H1 (cell line): Measurements from ENCODE around the gene SLC5A2. TPM values are rescaled to one million over a fixed set of nuclear protein-coding genes. Genes with fewer than 3 reads are reported as not detected.
A peak's percentile ranks its signal among the peaks of the same experiment; 100 is the strongest.

Source experiments
- ASH2L ChIP-seq: fragments of 200-600, 300-600 bp; sonication (generic); IDR thresholded peaks from one replicate; pipeline ENCODE4 v1.7.1; 2017; ENCODE audit warnings: low read length
- CEBPB ChIP-seq: IDR thresholded peaks from 2 replicates; pipeline ENCODE4 v1.6.1; 2012; ENCODE audit warnings: low read depth, low read length
- CHD2 ChIP-seq: IDR thresholded peaks from 2 replicates; pipeline ENCODE4 v1.6.1; 2012; ENCODE audit warnings: low read length, improper control_type of control experiment
- CTBP2 ChIP-seq: IDR thresholded peaks from 2 replicates; pipeline ENCODE4 v1.7.0; 2011; ENCODE audit warnings: borderline replicate concordance, mild to moderate bottlenecking, moderate library complexity, mixed read lengths, low read length; ENCODE audit not compliant: insufficient read depth, insufficient read length
- FOSL1 ChIP-seq: IDR thresholded peaks from 2 replicates; pipeline ENCODE4 v1.6.1; 2011; ENCODE audit warnings: mild to moderate bottlenecking, low read depth, low read length, moderate library complexity; ENCODE audit not compliant: insufficient read depth
- GABPA ChIP-seq: IDR thresholded peaks from 2 replicates; pipeline ENCODE4 v1.6.1; 2011; ENCODE audit warnings: mild to moderate bottlenecking, low read length, moderate library complexity, borderline replicate concordance; ENCODE audit not compliant: insufficient read depth
- GTF2F1 ChIP-seq: IDR thresholded peaks from 2 replicates; pipeline ENCODE4 v1.6.1; 2012; ENCODE audit warnings: low read depth, low read length, improper control_type of control experiment, borderline replicate concordance
- JUND ChIP-seq: IDR thresholded peaks from 2 replicates; pipeline ENCODE4 v1.6.1; 2011; ENCODE audit warnings: mild to moderate bottlenecking, improper control_type of control experiment, low read length
- KDM4A ChIP-seq: IDR thresholded peaks from one replicate; pipeline ENCODE4 v1.7.1; 2012; ENCODE audit warnings: low read depth, mild to moderate bottlenecking, moderate library complexity, low read length, inconsistent platforms; ENCODE audit not compliant: severe bottlenecking
- KDM5A ChIP-seq: fragments of 200-600 bp; IDR thresholded peaks from 2 replicates; pipeline ENCODE4 v1.7.1; 2012; ENCODE audit warnings: mild to moderate bottlenecking, low read length, inconsistent platforms, mixed read lengths
- NRF1 ChIP-seq: IDR thresholded peaks from 2 replicates; pipeline ENCODE4 v1.6.1; 2011; ENCODE audit warnings: mild to moderate bottlenecking, low read depth, low read length, improper control_type of control experiment
- POLR2A ChIP-seq, 2 experiments: IDR thresholded peaks; 1 replicate in 1 of 2; 2 replicates in 1 of 2; pipeline ENCODE4 v1.6.1; 2011; ENCODE audit warnings: low read depth in 2 of 2, low read length in 2 of 2, mild to moderate bottlenecking in 2 of 2; ENCODE audit errors: control extremely low read depth in 1 of 2
- POU5F1 ChIP-seq: IDR thresholded peaks from 2 replicates; pipeline ENCODE4 v1.6.1; 2011; ENCODE audit warnings: low read depth, mild to moderate bottlenecking, low read length, moderate library complexity
- SAP30 ChIP-seq: fragments of 300-600 bp; sonication (generic); IDR thresholded peaks from 2 replicates; pipeline ENCODE4 v1.7.1; 2012; ENCODE audit warnings: low read length, moderate library complexity, mild to moderate bottlenecking, inconsistent platforms; ENCODE audit not compliant: insufficient read depth, insufficient replicate concordance
- SIN3A ChIP-seq, 2 experiments: IDR thresholded peaks in 1 of 2; conservative IDR thresholded peaks in 1 of 2; 2 replicates each; pipeline ENCODE4 v1.6.1; 2011 to 2012; ENCODE audit warnings: low read length in 2 of 2, improper control_type of control experiment in 1 of 2, low read depth in 1 of 2, mild to moderate bottlenecking in 1 of 2
- SIRT6 ChIP-seq: IDR thresholded peaks from one replicate; pipeline ENCODE4 v1.7.1; 2012; ENCODE audit warnings: low read length, inconsistent platforms
- SP4 ChIP-seq: IDR thresholded peaks from 2 replicates; pipeline ENCODE4 v1.6.1; 2012; ENCODE audit warnings: low read length, inconsistent platforms
- TBP ChIP-seq: IDR thresholded peaks from 2 replicates; pipeline ENCODE4 v1.6.1; 2011; ENCODE audit warnings: low read depth, low read length, improper control_type of control experiment
- ZNF274 ChIP-seq: IDR thresholded peaks from 2 replicates; pipeline ENCODE4 v1.7.0; 2012; ENCODE audit warnings: low read length, borderline replicate concordance; ENCODE audit errors: extremely low read depth
- polyA plus RNA-seq, 7 experiments: library from polyadenylated mRNA; depleted of rRNA in 3 of 7; stranded (reverse) in 5 of 7; unstranded in 2 of 7; fragments of >200 nt in 5 of 7; fragments of 200-250 nt in 2 of 7; gene quantifications; 1 replicate in 5 of 7; 2 replicates in 1 of 7; 4 replicates in 1 of 7; pipeline versions ENCODE4 v1.2.1 to v1.2.3, GENCODE V29; 2011 to 2013; ENCODE audit warnings: missing spikeins in 2 of 7, mixed read lengths in 2 of 7
- total RNA-seq: library from RNA; stranded (reverse); fragmentation: NEBNext Ultra II Directional; extraction: Animal tissue kit (Norgen Biotek cat#: 25700); gene quantifications from 2 replicates; pipeline ENCODE4 v1.2.1, GENCODE V29; 2021
- TF ChIP-seq, protein P1 (sequence below), 3 experiments: IDR thresholded peaks; 1 replicate in 2 of 3; 2 replicates in 1 of 3; pipeline versions ENCODE4 v1.5.1 to v1.6.1; 2011; ENCODE audit warnings: low read length in 3 of 3, mild to moderate bottlenecking in 3 of 3, inconsistent platforms in 2 of 3, low read depth in 1 of 3, moderate library complexity in 1 of 3; ENCODE audit not compliant: insufficient read depth in 1 of 3; ENCODE audit errors: control extremely low read depth in 1 of 3
- TF ChIP-seq, protein P2 (sequence below): IDR thresholded peaks from 2 replicates; pipeline ENCODE4 v1.6.1; 2012; ENCODE audit warnings: low read length, inconsistent platforms

The SLC5A2 gene
- total and polyA plus RNA-seq, 2 of the 8 experiments (the other 6 are each of a cell fraction or from before 2014, with no cell fraction given), result 0.56 to 4.4 TPM

DNA sequence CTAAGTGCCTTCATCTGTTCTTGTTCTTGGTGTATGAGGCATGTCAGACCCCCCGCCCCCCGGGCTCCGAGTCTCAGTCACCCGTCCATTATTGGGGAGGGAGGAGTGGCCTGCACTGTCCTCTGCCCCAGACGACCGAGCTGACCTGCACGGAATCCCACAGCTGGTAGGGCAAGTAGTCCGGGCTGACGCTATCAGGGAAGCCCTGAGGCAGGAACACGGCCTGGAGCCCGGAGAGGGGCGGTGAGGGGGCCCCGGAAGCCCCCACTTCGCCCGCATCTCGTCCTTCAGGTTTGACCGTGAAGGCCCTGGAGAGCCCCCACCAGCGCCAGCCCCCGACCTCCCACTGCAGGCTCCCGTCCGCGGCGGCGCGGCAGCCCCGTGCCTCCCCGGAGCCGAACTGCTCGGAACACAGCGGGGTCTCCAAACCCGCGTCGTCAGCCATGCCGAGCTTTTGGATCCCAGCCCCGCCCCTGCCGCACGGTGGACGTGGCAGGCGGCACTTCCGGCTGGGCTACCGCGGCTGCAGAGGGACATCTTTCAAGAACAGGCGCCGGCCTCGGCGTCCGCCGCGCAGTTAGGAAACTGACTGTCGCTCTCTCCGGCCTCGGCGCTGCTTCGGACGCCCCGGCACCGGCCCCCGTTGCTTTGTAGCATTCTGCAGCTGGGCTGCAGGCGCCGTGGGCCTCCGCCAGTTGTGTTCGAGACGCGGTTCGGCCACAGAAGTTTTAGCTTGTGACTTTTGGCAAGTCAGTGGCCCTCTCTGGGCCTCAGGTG lies 25.2 kb downstream of the SLC5A2 start, which contains the start of gene RUSF1 (continued):
- TF ChIP-seq CEBPB, result no peak
- no peak for TF ChIP-seq CHD2
- no peak for TF ChIP-seq KDM5A
- TF ChIP-seq KDM4A, result peak; percentile 68
- TF ChIP-seq NRF1, result no peak
- peak; percentile 51 to 72; a peak in 2 of 4 replicates for TF ChIP-seq SIN3A (conservative IDR thresholded peaks at IDR 0.05 in 1 of 2, IDR thresholded peaks at IDR 0.05 in 1 of 2; ENCODE audit: low read depth in 1 of 2, low read length in 2 of 2)
- TF ChIP-seq, protein P1, sequence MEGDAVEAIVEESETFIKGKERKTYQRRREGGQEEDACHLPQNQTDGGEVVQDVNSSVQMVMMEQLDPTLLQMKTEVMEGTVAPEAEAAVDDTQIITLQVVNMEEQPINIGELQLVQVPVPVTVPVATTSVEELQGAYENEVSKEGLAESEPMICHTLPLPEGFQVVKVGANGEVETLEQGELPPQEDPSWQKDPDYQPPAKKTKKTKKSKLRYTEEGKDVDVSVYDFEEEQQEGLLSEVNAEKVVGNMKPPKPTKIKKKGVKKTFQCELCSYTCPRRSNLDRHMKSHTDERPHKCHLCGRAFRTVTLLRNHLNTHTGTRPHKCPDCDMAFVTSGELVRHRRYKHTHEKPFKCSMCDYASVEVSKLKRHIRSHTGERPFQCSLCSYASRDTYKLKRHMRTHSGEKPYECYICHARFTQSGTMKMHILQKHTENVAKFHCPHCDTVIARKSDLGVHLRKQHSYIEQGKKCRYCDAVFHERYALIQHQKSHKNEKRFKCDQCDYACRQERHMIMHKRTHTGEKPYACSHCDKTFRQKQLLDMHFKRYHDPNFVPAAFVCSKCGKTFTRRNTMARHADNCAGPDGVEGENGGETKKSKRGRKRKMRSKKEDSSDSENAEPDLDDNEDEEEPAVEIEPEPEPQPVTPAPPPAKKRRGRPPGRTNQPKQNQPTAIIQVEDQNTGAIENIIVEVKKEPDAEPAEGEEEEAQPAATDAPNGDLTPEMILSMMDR (IDR thresholded peaks at IDR 0.05; ENCODE audit: control extremely low read depth in 1 of 3, insufficient read depth in 1 of 3, low read depth in 1 of 3, low read length in 3 of 3), result no peak
- TF ChIP-seq GABPA, result no peak
- peak; percentile 70 to 87 for TF ChIP-seq POLR2A (IDR thresholded peaks at IDR 0.05; ENCODE audit: control extremely low read depth in 1 of 2, low read depth in 2 of 2, low read length in 2 of 2)
- TF ChIP-seq JUND, result no peak
- TF ChIP-seq ZNF274, result no peak
- TF ChIP-seq SP4, result no peak
- TF ChIP-seq CTBP2, result no peak
- no peak for TF ChIP-seq FOSL1
- TF ChIP-seq TBP, result peak; percentile 88
- no peak for TF ChIP-seq POU5F1
- peak; percentile 87 for TF ChIP-seq ASH2L
- TF ChIP-seq GTF2F1, result 0 out of 2 replicates have a peak, but pooled peaks have one; percentile 25
- TF ChIP-seq, protein P2, sequence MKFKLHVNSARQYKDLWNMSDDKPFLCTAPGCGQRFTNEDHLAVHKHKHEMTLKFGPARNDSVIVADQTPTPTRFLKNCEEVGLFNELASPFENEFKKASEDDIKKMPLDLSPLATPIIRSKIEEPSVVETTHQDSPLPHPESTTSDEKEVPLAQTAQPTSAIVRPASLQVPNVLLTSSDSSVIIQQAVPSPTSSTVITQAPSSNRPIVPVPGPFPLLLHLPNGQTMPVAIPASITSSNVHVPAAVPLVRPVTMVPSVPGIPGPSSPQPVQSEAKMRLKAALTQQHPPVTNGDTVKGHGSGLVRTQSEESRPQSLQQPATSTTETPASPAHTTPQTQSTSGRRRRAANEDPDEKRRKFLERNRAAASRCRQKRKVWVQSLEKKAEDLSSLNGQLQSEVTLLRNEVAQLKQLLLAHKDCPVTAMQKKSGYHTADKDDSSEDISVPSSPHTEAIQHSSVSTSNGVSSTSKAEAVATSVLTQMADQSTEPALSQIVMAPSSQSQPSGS, result no peak
- TF ChIP-seq SIRT6, result no peak
- TF ChIP-seq SAP30, result no peak
